K562 (cell line): ENCODE data around the gene APOBEC3C. TPM values are rescaled to one million over a fixed set of nuclear protein-coding genes. Genes with fewer than 3 reads are reported as not detected.
A peak's percentile ranks its signal among the peaks of the same experiment; 100 is the strongest.

Source experiments
- ELF1 ChIP-seq: fragments of 200-800 bp; sonication (Bioruptor generic); IDR thresholded peaks from 2 replicates; pipeline ENCODE4 v1.6.1; 2016; ENCODE audit warnings: missing genetic modification characterization, missing compliant biosample characterization
- KAT7 ChIP-seq: sonication (generic); formaldehyde crosslinking; IDR thresholded peaks from 2 replicates; pipeline ENCODE4 v1.8.0; 2022; ENCODE audit warnings: missing genetic modification reagents, mild to moderate bottlenecking, borderline replicate concordance
- KDM1A ChIP-seq, 2 experiments: fragments of 450-650 bp; IDR thresholded peaks; 2 replicates each; pipeline ENCODE4 v1.6.1; 2016; ENCODE audit warnings: mild to moderate bottlenecking in 2 of 2
- NCOR1 ChIP-seq: fragments of 450-650 bp; IDR thresholded peaks from 2 replicates; pipeline ENCODE4 v1.6.1; 2016; ENCODE audit warnings: mild to moderate bottlenecking, moderate library complexity
- NR2C1 ChIP-seq, 2 experiments: fragments of 450-650 bp; IDR thresholded peaks; 2 replicates each; pipeline ENCODE4 v1.6.1; 2017; ENCODE audit warnings: mild to moderate bottlenecking in 2 of 2, antibody characterized with exemption in 1 of 2, inconsistent platforms in 1 of 2, missing compliant biosample characterization in 1 of 2, missing genetic modification characterization in 1 of 2
- RAD21 ChIP-seq, 2 experiments: fragments of 250-450 bp in 1 of 2; fragments of 450-650 bp in 1 of 2; sonication (Bioruptor Pico) in 1 of 2; formaldehyde crosslinking in 1 of 2; IDR thresholded peaks in 1 of 2; conservative IDR thresholded peaks in 1 of 2; 2 replicates each; pipeline versions ENCODE4 v1.4.0 to v1.8.0; 2020 to 2022; ENCODE audit warnings: mild to moderate bottlenecking in 2 of 2, moderate library complexity in 1 of 2
- SP1 ChIP-seq: sonication (generic); formaldehyde crosslinking; IDR thresholded peaks from 2 replicates; pipeline ENCODE4 v1.8.1; 2022; ENCODE audit warnings: mild to moderate bottlenecking, missing genetic modification reagents
- TAF15 ChIP-seq: fragments of 200-400 bp; formaldehyde crosslinking; IDR thresholded peaks from 2 replicates; pipeline ENCODE4 v1.6.1; 2017; ENCODE audit warnings: mild to moderate bottlenecking, low read depth, low read length, moderate library complexity
- ZFP1 ChIP-seq: fragments of 450-650 bp; formaldehyde crosslinking; IDR thresholded peaks from 2 replicates; pipeline ENCODE4 v1.4.0; 2020; ENCODE audit warnings: mild to moderate bottlenecking, mixed read lengths
- ZNF184 ChIP-seq: sonication (generic); formaldehyde crosslinking; IDR thresholded peaks from 2 replicates; pipeline ENCODE4 v1.5.0; 2020; ENCODE audit warnings: missing genetic modification reagents
- ZNF785 ChIP-seq: fragments of 250-450 bp; sonication (Bioruptor Pico); IDR thresholded peaks from 2 replicates; pipeline ENCODE4 v1.4.0; 2020; ENCODE audit warnings: mild to moderate bottlenecking
- polyA plus RNA-seq, 8 experiments: library from polyadenylated mRNA; depleted of rRNA in 4 of 8; stranded (reverse) in 5 of 8; unstranded in 3 of 8; fragments of >200 nt; fragmentation: Nextera tagmentation in 2 of 8; fragmentation: Illumina TruSeq in 1 of 8; extraction: Ambion mirVana in 2 of 8; extraction: Trizol in 1 of 8; gene quantifications; 2 replicates each; pipeline versions ENCODE4 v1.2.1 to v1.2.3, GENCODE V29; 2011 to 2014; ENCODE audit warnings: inconsistent platforms in 1 of 8, missing spikeins in 1 of 8
- total RNA-seq, 7 experiments: library from RNA; depleted of rRNA in 6 of 7; stranded (reverse); fragments of >200 nt in 6 of 7; fragmentation: Illumina TruSeq in 2 of 7; extraction: Trizol in 2 of 7; gene quantifications; 2 replicates each; pipeline versions ENCODE4 v1.2.1 to v1.2.3, GENCODE V29; 2011 to 2021; ENCODE audit warnings: low replicate concordance in 1 of 7
- TF ChIP-seq, protein P1 (sequence below): fragments of 450-650 bp; IDR thresholded peaks from one replicate; pipeline ENCODE4 v1.6.1; 2018; ENCODE audit warnings: mild to moderate bottlenecking, moderate library complexity; ENCODE audit not compliant: partially characterized antibody
- TF ChIP-seq, protein P2 (sequence below): fragments of 200-800 bp; sonication (Bioruptor generic); IDR thresholded peaks from 2 replicates; pipeline ENCODE4 v1.6.1; 2016; ENCODE audit warnings: missing genetic modification characterization, missing compliant biosample characterization
- TF ChIP-seq, protein P3 (sequence below): fragments of 250-450 bp; sonication (Bioruptor Pico); IDR thresholded peaks from 2 replicates; pipeline ENCODE4 v1.8.0; 2022; ENCODE audit warnings: inconsistent platforms

APOBEC3C gene
- total and polyA plus RNA-seq, 9 of the 15 experiments (the other 6 are each of a cell fraction or from before 2014, with no cell fraction given): 12.4 to 285 (median 55.5) TPM

DNA sequence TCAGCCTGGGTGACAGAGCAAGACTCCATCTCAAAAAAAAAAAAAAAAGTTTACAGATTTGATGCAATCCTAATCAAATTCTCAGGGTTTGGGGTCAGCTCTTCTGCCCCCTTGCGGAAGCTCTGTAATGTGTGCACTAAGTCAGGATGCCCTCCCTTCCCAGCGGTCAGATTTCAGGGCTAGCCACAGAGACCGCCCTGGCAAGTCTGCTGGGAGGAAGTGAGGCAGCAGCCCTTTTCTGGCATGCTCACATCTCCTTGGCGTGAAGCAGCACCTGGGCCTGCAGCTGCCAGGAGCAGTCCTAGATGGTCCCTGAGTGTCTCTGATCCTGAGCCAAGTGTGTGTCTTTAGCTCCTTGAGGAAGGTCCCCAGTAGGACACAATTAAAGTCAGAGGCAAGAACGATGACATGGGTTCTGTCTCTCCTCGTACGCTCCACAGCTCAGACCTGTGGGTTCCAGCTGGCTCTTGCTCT is 10.9 kb upstream of the APOBEC3C start (continued):
- no peak for TF ChIP-seq KAT7 (CRISPR knock-in tag)
- TF ChIP-seq KDM1A (IDR thresholded peaks at IDR 0.05): peak in 1 of 2 experiments; percentile 42; a peak in 1 of 4 replicates
- no peak for TF ChIP-seq TAF15
- TF ChIP-seq, protein P1, sequence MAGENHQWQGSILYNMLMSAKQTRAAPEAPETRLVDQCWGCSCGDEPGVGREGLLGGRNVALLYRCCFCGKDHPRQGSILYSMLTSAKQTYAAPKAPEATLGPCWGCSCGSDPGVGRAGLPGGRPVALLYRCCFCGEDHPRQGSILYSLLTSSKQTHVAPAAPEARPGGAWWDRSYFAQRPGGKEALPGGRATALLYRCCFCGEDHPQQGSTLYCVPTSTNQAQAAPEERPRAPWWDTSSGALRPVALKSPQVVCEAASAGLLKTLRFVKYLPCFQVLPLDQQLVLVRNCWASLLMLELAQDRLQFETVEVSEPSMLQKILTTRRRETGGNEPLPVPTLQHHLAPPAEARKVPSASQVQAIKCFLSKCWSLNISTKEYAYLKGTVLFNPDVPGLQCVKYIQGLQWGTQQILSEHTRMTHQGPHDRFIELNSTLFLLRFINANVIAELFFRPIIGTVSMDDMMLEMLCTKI: no peak
- no peak for TF ChIP-seq ELF1 (tag)
- no peak for TF ChIP-seq SP1
- TF ChIP-seq ZNF785 (CRISPR knock-in tag): no peak
- no peak for TF ChIP-seq NCOR1
- TF ChIP-seq ZNF184 (CRISPR knock-in tag): no peak
- TF ChIP-seq ZFP1 (CRISPR knock-in tag): no peak
- TF ChIP-seq, protein P2, sequence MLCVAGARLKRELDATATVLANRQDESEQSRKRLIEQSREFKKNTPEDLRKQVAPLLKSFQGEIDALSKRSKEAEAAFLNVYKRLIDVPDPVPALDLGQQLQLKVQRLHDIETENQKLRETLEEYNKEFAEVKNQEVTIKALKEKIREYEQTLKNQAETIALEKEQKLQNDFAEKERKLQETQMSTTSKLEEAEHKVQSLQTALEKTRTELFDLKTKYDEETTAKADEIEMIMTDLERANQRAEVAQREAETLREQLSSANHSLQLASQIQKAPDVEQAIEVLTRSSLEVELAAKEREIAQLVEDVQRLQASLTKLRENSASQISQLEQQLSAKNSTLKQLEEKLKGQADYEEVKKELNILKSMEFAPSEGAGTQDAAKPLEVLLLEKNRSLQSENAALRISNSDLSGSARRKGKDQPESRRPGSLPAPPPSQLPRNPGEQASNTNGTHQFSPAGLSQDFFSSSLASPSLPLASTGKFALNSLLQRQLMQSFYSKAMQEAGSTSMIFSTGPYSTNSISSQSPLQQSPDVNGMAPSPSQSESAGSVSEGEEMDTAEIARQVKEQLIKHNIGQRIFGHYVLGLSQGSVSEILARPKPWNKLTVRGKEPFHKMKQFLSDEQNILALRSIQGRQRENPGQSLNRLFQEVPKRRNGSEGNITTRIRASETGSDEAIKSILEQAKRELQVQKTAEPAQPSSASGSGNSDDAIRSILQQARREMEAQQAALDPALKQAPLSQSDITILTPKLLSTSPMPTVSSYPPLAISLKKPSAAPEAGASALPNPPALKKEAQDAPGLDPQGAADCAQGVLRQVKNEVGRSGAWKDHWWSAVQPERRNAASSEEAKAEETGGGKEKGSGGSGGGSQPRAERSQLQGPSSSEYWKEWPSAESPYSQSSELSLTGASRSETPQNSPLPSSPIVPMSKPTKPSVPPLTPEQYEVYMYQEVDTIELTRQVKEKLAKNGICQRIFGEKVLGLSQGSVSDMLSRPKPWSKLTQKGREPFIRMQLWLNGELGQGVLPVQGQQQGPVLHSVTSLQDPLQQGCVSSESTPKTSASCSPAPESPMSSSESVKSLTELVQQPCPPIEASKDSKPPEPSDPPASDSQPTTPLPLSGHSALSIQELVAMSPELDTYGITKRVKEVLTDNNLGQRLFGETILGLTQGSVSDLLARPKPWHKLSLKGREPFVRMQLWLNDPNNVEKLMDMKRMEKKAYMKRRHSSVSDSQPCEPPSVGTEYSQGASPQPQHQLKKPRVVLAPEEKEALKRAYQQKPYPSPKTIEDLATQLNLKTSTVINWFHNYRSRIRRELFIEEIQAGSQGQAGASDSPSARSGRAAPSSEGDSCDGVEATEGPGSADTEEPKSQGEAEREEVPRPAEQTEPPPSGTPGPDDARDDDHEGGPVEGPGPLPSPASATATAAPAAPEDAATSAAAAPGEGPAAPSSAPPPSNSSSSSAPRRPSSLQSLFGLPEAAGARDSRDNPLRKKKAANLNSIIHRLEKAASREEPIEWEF (CRISPR knock-in tag): no peak
- no peak for TF ChIP-seq NR2C1 (IDR thresholded peaks at IDR 0.05)
- no peak for TF ChIP-seq NR2C1 (tag; IDR thresholded peaks at IDR 0.05)
- TF ChIP-seq RAD21 (CRISPR knock-in tag; conservative IDR thresholded peaks at IDR 0.05 in 1 of 2, IDR thresholded peaks at IDR 0.05 in 1 of 2): peak; percentile 36 to 71
- TF ChIP-seq, protein P3, sequence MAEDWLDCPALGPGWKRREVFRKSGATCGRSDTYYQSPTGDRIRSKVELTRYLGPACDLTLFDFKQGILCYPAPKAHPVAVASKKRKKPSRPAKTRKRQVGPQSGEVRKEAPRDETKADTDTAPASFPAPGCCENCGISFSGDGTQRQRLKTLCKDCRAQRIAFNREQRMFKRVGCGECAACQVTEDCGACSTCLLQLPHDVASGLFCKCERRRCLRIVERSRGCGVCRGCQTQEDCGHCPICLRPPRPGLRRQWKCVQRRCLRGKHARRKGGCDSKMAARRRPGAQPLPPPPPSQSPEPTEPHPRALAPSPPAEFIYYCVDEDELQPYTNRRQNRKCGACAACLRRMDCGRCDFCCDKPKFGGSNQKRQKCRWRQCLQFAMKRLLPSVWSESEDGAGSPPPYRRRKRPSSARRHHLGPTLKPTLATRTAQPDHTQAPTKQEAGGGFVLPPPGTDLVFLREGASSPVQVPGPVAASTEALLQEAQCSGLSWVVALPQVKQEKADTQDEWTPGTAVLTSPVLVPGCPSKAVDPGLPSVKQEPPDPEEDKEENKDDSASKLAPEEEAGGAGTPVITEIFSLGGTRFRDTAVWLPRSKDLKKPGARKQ (CRISPR knock-in tag): no peak
